ENCODE results near the gene PTP4A2.
A peak's percentile ranks its signal among the peaks of the same experiment; 100 is the strongest.
"Not testable (repeated sequence)": the region's sequence is repeated elsewhere in the genome, so short reads cannot be mapped to it uniquely, and the experiment has no call there.

Gene PTP4A2

DNA sequence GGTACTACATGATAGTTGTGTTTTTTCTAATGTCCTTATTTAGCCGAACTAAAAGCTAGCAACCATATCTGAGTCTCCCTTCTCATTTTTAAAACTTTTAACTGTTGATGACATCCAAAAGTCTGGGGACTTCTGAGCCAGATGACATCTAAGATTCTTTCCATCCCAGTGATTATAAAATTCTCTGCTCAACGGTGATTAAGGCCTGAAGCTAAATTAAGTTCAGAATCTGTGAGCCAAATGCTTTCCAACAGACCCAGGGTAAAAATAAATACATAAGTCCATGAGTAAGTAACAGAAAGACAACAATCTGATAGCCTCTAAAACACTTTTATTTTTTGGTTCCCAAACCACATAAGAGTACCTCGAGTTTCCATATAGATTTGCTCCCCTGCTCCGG, 13.1 kb upstream of the PTP4A2 start:
- no peak for DNase-seq (ENCODE audit: low spot score)

DNA sequence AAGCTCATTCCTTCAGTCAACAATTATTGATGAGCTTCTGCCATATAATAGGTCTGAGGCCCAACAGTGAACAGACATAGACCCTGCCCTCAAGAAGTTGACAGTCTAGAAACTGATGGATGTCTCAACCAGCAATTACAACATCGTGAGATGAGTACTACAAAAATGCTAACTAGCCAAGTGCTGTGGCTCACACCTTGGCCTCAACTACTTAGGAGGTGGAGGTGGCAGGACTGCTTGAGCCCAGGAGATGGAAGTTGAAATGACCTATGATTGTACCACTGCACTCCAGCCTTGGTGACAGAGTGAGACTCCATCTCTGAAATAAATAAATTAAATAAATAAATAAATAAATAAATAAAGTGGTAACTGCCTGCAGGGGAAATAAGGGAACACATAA, 11.7 kb upstream of the PTP4A2 start:
- DNase-seq (ENCODE audit: low spot score) = no peak

DNA sequence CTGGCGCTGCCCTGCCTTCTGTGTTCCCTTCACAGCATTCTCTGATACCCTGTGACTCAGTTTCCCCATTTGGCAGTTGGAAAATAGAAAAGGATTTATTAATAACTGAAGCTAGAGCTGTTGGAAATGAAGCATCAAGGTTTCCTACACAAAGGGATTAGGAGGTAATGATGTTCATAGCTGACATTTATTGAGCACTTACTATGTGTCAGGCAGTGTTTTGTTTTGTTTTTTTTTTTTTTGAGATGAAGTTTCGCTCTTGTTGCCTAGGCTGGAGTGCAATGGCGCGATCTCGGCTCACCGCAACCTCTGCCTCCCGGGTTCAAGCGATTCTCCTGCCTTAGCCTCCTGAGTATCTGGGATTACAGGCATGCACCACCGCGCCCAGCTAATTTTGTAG, 7.5 kb upstream of the PTP4A2 start:
- not testable (repeated sequence) for DNase-seq (ENCODE audit: low spot score)

DNA sequence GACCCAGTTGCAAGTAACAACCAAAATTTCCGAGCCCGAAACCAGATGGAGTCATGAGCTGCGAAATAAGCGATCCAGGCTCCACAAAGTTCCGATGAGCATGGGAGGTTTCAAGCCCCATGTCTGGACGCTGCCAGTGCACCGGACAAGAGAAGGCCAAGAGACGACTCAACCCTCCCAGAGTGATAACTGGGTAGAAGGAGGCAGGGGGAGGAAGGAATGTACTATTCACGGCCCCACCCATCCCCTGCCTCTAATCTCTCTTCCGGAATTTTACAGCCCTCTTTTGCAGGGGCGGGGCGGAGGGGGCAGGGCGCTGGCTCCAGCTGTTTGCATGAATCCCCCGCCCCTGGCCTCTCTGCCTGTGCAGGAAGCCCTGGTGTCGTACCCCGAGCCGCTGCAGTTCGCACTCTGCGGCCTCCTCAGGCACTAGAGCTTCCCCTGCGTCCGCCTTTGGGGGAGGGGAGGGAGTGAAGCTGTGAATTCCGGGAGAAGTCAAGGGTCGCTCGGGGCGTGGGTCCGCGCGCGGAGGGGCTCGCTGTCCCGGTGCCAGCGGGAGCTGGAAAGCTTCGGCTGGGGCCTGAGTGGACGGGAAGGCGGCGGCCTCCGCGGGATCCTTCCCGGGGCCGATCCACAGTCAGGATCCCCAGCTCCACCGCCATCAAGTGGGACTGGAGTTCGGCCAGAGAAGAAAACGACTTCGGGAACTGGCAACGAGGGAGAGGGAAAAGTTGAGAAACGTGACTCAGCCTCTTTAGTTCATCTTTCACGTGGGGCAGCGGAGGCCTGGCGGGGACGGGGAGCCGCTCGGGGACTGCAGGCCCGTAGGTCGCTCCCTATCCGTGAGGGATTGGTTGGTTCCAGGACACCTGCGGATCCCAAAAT, 6.3 kb upstream of the PTP4A2 start:
- DNase-seq (ENCODE audit: low spot score) = peak; percentile 31

GRCh38 chr1:31943546-31944184, 5.5 kb upstream of the PTP4A2 start:
- DNase-seq (ENCODE audit: low spot score) = no peak

DNA sequence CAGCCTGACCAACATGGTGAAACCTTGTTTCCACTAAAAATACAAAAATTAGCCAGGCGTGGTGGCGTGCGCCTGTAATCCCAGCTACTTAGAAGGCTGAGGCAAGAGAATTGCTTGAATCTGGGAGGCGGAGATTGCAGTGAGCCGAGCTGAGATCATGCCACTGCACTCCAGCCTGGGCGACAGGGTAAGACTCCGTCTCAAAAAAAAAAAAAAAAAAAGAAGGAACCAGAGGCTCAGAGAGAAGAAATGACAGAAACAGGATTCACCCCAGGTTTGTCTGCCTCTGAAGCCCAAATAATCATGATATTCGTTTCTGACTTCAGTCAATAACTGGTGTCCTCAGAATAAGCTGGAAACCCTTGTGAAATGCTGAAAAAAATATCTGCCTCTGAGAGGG, 3.9 kb upstream of the PTP4A2 start:
- DNase-seq (ENCODE audit: low spot score) = not testable (repeated sequence)

- DNase-seq (ENCODE audit: low spot score) = peak; percentile 72
These were observed 1.5 kb upstream of the PTP4A2 start for GRCh38 chr1:31939484-31940329.

- DNase-seq (ENCODE audit: low spot score) = peak; percentile 32
These were observed 626 bp downstream of the PTP4A2 start for GRCh38 chr1:31937300-31938183.

DNA sequence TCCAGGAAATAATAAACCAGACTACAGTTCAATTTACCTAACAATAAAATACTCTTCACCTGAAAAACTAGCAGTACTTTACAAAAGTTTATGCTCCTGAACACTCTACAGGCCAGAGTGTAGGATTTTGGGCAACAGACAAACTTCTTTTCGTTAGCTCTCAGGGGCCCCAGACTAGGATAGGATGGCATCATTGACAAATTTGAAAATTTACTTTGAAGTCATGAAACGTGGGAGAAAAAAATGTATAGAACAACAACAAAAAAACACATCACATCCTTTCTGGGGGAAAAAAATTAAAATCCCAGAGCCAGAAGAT, 1.2 kb downstream of the PTP4A2 start:
- DNase-seq (ENCODE audit: low spot score) = no peak

DNA sequence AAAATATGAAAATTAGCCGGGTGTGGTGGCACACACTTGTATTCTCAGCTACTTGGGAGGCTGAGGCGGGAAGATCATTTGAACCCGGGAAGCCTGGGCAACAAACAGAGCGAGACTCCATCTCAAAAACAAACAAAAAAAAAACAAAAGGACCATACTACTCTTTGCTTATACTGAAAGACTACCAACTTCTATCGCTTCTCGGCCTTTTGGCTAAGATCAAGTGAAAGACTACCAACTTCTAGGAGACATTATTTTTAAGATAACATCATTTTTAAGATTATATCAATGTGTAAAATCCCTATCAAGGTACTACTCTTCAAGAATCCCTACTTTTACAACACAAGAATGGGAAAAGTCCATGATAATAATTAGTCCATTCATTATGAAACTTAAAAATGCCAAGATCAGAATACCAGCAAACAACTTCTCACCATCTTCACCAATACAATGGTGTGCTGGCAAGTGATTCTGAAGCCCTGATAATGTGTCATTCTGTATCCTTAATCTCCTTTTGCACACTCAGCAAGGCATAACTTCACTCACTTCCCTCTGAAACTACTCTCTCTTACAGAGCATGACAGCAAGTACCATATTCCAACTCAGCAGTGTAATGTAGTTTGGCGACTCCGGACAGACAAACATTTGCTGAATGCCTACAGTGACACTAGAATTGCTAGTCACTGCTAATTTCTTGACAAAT, 1.7 kb downstream of the PTP4A2 start:
- no peak for DNase-seq (ENCODE audit: low spot score)

DNA sequence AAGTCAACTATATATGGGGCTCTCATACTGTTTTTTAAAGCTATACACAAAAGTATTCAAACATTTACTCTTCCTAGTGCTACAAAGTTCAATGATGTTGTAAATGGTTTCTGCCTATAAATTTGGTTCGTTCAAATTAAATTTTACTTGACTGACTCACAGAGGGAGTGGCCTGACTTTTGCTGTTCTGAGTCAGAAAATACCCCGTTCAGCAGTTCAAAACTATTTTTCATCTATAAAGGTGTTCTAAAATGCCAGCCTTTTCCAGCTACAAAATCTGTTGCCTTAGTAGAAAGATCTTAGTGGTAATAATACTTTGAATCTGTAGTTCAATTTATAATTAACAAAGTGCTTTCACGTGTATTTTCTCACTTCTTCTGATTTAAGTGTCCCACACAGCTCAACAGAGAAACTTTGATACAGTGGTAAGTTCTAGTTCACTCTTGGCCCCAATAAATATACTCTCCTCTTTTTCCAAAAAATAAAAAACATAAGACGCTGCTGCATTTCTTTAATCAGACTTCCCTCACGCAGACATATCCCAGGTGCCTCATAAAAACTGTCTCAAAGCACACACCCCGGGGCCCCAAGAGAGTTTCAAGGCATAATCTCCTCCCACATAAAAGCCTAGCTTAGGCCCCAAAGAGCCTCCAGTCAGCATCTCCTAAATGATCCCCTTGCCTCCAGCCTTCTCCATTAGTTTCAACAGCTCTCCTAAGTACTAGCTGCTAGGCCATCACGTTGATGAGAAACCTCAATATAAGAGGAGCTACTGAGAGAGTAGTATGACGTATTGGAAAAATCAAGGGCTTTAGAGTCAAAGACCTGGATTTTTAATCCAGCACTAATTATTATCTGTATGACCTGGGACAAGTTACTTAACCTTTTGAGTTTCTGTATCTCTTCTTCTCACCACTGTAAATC, 3.2 kb downstream of the PTP4A2 start:
- DNase-seq (ENCODE audit: low spot score) = no peak

GRCh38 chr1:31932491-31933316, 5.5 kb downstream of the PTP4A2 start:
- no peak for DNase-seq (ENCODE audit: low spot score)

DNA sequence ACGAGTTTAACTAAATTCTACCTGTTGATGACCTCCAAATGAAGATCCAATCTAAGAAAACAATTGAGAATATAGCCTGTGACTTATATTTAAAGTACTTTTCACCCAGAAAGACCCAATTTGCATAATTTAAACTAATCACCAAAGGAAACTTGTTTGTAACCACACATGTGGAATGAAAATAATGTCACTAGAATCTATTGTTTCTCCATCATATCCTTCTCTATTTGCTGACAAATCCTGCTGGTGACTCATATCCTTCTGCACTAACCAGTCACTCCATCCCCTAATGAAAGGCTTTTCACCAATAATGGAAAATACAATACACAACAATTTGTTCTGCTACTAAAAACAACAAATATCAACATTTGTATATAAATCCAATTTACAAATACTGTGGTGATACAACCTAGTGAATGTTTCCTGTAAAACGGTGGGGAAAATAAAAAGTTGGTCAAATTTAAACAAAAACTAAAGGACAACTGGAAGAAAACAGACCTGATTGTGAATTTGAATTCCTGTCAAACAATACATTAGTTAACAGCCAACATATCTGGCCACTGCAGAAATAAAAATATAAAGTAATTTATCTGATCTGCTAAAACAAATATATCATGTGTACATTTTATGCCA, 6.5 kb downstream of the PTP4A2 start:
- no peak for DNase-seq (ENCODE audit: low spot score)

DNA sequence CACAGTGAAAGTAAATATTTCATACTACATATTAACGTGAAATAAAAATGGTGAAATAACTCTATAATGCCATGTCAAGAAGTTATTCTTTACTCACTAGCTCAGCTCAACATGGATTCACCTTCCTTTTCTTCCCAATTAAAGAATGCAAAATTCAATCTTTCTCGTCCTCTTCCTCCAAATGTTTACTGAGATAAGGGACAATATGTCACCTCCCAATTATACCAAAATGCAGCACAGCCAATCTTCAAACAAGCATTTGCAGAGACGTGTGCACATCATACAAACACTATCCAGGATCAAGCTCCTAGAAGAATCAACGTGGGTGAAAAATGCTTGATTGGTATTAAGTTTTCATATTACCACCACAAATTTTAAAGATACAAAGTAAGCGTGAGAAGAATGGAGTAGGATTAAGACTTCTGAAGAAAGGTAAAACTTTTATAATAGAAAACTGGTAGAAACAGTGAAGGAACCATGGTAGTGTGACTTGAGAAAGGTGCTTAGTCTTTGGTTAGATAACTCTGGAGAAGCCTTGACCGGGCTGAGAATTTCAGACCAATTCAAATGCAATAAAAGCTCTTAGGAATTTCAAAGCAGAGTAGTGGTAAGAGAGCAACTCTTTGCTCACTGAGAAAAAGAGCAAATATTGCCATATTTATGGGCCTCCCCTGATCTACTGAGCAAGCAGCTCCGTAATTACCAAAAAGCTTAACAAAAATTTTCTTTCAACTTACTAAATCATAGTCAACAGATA, 7.2 kb downstream of the PTP4A2 start:
- no peak for DNase-seq (ENCODE audit: low spot score)

DNA sequence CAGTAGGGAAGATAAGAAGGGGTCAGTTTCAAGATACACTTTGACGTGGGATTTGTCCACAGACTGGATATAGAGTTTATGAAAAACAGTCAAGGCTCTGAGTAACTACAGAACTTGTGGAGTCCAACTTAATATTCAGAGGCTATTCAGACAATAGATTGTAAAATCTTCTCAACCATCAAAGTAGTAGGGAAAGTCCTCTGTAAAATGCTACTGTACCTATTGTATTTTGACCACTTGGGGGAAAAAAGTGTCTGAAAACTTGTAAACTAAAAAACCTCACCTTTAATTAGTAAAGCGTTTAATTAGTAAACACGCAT, 10.5 kb downstream of the PTP4A2 start:
- no peak for DNase-seq (ENCODE audit: low spot score)

DNA sequence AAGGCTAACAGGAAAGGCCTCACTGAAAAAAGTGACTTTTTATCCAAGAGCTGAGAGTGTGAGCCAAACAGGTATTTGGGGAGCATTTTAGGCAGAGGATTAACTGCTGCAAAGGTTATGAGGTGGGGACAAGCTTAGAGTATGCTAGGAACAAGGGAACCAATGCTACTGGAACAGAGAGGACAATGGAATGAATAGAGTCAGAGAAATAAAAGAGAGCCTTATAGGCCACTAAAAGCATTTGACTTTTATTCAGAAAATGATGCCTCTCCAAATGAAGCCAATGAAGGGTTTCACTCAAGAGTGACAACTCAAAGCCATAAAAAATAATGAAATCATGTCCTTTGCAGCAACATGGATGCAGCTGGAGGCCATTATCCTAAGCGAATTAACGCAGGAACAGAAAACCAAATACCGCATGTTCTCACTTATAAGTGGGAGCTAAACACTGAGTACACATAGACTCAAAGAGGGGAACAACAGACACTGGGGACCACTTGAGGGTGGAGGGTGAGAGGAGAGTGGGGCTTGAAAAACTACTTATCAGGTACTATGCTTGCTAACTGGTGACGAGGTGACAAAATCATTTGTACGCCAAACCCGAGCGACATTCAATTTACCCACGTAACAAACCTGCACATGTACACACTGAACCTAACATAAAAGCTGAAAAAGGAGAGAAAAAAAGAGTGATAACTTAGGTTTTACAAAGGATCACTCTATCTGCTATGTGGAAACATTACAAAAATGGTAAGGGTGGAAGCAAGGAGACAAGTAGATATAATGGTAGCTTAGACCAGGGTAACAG, 11.1 kb downstream of the PTP4A2 start:
- DNase-seq (ENCODE audit: low spot score) = no peak

- no peak for DNase-seq (ENCODE audit: low spot score)
These were observed 11.9 kb downstream of the PTP4A2 start for GRCh38 chr1:31926252-31926651.

Data from SK-N-DZ (cell line).